ENCODE measurements around the gene SLC35E4.
"Not testable (repeated sequence)": the region's sequence is repeated elsewhere in the genome, so short reads cannot be mapped to it uniquely, and the experiment has no call there.

SLC35E4 gene

GRCh38 chr22:30679895-30680690, 44.5 kb downstream of the SLC35E4 start:
- not testable (repeated sequence) for DNase-seq (ENCODE audit: low read depth, low spot score); H3K27ac ChIP-seq

DNA sequence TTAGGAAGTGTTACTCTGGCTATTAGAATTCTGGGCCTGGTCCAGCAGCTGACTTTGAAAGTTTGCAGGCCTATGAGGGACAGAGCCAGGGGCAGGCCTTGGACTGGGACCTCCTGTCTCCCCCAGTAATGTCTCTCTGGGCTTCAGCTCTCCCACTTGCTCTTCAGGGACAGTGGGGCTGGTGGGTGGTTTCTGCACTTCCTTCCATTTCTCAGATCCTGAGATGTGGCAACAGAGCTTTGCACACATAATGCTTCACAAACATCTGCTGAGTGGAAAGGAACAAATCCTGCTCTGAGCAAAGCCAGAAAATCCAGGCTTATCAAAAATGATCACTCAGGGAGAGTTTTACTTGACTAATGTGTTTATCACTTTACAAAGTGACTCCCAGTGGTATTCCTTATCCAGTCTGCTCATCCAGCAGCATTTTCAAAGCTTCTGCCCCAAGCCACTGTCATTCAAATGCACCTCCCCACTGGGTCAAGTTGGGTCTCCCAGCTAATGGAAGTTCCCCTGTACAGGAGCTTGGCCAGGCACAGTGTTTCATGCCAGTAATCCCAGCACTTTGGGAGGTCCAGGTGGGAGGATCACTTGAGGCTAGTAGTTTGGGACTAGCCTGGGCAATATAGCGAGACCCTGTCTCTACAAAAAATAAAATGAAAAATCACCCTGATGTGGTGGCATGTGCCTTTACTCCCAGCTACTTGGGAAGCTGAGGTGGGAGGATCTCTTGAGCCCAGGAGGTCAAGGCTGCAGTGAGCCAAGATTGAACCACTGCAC, 45.6 kb downstream of the SLC35E4 start:
- no peak for DNase-seq (ENCODE audit: low read depth, low spot score)
- H3K27ac ChIP-seq, result no peak overlapping the region

DNA sequence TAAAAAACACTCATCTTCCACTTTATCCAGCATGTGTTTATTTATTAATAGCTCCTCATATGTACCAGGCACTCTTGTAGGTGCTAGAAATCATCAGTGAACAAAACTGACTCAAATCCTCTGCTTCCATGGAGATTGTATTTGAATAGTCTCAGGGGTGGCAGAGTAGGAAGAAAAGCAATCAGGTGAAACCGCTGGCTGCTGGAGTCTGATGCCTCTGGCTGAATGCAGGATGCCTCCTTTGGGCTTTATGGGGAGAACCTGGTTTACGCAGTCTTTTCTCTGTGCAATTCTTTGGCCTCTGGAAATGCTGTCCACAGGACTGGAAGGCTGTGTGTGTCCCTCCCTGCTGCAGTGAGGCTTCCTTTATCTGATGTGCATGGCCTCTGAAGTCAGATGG, 46.2 kb downstream of the SLC35E4 start:
- no peak overlapping the region for H3K27ac ChIP-seq
- no peak for DNase-seq (ENCODE audit: low read depth, low spot score)

- no peak for DNase-seq (ENCODE audit: low read depth, low spot score)
- no peak overlapping the region for H3K27ac ChIP-seq
These were observed 49.6 kb downstream of the SLC35E4 start for GRCh38 chr22:30685178-30685577.

- no peak overlapping the region for H3K27ac ChIP-seq
- DNase-seq (ENCODE audit: low read depth, low spot score), result no peak
These were observed 51.8 kb downstream of the SLC35E4 start for GRCh38 chr22:30687358-30687757.

- DNase-seq (ENCODE audit: low read depth, low spot score), result no peak
- H3K27ac ChIP-seq, result no peak overlapping the region
These were observed 54.0 kb downstream of the SLC35E4 start for GRCh38 chr22:30689622-30690021.

DNA sequence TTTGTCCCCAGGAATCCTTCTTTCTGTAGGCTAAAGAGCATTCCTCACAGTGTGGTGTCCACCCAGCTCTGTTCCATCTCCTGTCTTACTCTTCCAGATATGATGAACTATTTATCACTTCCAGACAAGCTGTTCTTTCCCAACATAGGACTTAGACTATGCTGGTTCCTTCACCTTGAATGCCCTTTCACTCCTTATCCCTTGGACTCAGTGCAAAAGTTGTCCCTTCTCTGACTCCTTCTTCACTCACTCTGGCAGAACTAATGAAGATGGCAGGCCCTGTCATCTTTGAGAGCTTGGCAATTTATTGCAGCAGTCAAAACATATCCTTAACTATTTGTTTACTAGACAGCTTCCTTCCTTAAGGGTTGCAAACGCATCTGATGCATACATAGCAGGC, 55.6 kb downstream of the SLC35E4 start:
- no peak for DNase-seq (ENCODE audit: low read depth, low spot score)
- H3K27ac ChIP-seq, result no peak overlapping the region

DNA sequence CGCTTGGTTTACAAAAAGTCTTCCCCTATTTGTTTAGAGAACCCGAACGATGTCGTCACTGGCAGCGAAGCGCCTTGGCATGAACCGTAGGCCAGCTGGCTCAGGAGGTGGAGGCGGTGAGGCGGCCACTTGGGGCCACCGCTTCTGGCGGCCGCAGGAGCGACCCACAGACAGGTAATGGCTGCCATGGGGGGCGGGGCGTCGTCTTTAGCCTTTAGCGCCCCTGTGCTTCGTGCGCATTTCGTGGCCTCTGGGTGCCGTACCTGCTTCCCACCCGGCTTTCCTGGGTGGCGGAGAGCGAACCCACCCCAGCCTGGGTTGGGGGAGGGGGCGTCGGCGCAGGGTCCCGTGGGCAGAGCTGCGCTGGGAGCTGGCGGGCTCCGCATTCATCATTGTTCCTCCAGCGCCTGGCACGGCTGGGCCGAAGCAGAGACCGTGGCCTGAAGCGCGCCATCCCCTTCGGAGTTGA, 58.6 kb downstream of the SLC35E4 start:
- DNase-seq (ENCODE audit: low read depth, low spot score), result no peak

GRCh38 chr22:30694640-30695350, 59.2 kb downstream of the SLC35E4 start, which contains the start of gene OSBP2:
OSBP2 (plus strand) TSS chr22:30694874; CDS start chr22:30694910, 36 bp downstream.
- H3K27ac ChIP-seq, result no peak within 1 kb of the TSS
- no peak for DNase-seq (ENCODE audit: low read depth, low spot score)

More for the DNA sequence above, 58.6 kb downstream of the SLC35E4 start:
- H3K27ac ChIP-seq, result no peak overlapping the region

DNA sequence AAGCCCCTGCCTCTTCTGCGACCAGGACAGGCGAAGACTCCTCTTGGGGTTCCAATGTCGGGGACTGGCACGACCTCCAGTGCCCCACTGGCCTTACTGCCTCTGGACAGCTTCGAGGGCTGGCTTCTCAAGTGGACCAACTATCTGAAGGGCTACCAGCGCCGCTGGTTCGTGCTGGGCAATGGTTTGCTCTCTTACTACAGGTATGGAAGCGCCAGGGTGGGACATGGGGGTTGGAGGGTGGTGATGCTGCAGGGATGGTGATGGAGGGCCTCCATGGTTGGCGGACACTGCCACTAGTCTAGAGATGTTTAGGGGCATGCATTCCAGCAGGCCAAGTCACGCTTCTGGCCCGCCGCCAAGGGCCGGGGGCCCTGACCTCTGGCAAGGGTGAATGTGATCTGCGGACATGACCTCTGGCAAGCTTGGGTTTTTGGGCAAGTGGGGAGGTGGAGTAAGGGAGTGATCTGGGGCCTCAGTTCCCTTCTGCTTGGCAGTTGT, 59.8 kb downstream of the SLC35E4 start:
- no peak overlapping the region for H3K27ac ChIP-seq
- no peak for DNase-seq (ENCODE audit: low read depth, low spot score)

DNA sequence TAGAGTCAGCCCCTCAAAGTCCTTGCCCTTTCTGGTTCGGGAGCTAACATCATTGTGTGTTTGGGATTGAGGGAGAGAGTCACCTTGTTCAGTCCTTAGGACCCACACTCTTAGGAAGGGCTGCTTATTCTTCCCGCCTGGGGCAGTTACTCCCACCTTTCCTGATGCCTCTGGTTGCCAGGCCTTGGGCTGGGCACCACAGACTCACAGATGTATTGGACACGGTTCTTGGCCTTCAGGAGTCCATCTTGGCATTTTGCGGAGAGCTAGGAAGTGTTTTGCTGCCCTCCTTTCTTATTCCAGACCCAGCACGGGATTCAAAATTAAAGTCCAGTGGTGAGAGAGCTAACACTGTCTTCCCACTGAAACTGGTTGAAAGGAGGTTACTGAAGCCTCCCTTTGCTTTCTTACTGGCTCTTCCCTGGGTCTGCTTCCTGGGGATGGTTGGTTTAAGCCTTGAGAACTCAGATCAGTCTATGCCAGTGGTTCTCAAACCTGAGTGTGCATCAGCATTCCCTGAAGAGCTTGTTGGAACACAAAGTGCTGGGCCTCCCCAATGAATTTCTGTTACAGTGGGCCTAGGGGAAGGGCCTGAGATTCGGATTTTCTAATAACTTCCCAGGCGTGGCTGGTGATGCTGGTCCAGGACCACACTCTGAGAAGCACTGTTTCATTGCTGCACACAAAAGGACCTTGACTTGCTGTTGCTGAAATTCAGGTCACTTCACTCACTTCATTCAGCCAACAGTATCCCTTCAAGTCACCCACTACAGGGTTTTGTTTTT, 60.5 kb downstream of the SLC35E4 start:
- H3K27ac ChIP-seq, result no peak overlapping the region
- DNase-seq (ENCODE audit: low read depth, low spot score), result no peak

Measured in epithelial cell of prostate (primary cell).